PFSK-1 (cell line): ENCODE data around the gene MBNL3.

Experiments
- FOXP2 ChIP-seq: optimal IDR thresholded peaks from 2 replicates; pipeline ENCODE3; 2011; ENCODE audit warnings: borderline replicate concordance, control low read depth, inconsistent platforms; ENCODE audit not compliant: insufficient read depth; ENCODE audit errors: extremely low read length, extremely low read depth
- POLR2AphosphoS5 ChIP-seq: IDR thresholded peaks from 2 replicates; pipeline ENCODE4 v1.6.1; 2012; ENCODE audit warnings: low read depth, mild to moderate bottlenecking, control low read depth, low read length, moderate library complexity
- SIN3A ChIP-seq: IDR thresholded peaks from 2 replicates; pipeline ENCODE4 v1.6.1; 2012; ENCODE audit warnings: mild to moderate bottlenecking, low read length, moderate library complexity, borderline replicate concordance; ENCODE audit not compliant: insufficient read depth
- TAF1 ChIP-seq: IDR thresholded peaks from 2 replicates; pipeline ENCODE4 v1.6.1; 2012; ENCODE audit warnings: low read length, control low read depth, borderline replicate concordance; ENCODE audit not compliant: insufficient read depth
- TF ChIP-seq, protein P1 (sequence below), 2 experiments: IDR thresholded peaks; 2 replicates each; pipeline versions ENCODE4 v1.6.1 to v1.8.0; 2011 to 2012; ENCODE audit warnings: low read depth in 2 of 2, low read length in 2 of 2, control low read depth in 1 of 2, inconsistent platforms in 1 of 2, mild to moderate bottlenecking in 1 of 2, moderate library complexity in 1 of 2; ENCODE audit not compliant: insufficient read depth in 1 of 2

GRCh38 chrX:132365490-132365889 is 123.3 kb downstream of the MBNL3 start:
- TF ChIP-seq POLR2AphosphoS5 (no peak), SIN3A (no peak), TAF1 (no peak), FOXP2 (no peak)
- TF ChIP-seq, protein P1, sequence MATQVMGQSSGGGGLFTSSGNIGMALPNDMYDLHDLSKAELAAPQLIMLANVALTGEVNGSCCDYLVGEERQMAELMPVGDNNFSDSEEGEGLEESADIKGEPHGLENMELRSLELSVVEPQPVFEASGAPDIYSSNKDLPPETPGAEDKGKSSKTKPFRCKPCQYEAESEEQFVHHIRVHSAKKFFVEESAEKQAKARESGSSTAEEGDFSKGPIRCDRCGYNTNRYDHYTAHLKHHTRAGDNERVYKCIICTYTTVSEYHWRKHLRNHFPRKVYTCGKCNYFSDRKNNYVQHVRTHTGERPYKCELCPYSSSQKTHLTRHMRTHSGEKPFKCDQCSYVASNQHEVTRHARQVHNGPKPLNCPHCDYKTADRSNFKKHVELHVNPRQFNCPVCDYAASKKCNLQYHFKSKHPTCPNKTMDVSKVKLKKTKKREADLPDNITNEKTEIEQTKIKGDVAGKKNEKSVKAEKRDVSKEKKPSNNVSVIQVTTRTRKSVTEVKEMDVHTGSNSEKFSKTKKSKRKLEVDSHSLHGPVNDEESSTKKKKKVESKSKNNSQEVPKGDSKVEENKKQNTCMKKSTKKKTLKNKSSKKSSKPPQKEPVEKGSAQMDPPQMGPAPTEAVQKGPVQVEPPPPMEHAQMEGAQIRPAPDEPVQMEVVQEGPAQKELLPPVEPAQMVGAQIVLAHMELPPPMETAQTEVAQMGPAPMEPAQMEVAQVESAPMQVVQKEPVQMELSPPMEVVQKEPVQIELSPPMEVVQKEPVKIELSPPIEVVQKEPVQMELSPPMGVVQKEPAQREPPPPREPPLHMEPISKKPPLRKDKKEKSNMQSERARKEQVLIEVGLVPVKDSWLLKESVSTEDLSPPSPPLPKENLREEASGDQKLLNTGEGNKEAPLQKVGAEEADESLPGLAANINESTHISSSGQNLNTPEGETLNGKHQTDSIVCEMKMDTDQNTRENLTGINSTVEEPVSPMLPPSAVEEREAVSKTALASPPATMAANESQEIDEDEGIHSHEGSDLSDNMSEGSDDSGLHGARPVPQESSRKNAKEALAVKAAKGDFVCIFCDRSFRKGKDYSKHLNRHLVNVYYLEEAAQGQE (IDR thresholded peaks at IDR 0.05; ENCODE audit: insufficient read depth in 1 of 2, low read depth in 2 of 2, low read length in 2 of 2) = no peak
